Suprapubic skin (tissue), 4 donors: ENCODE results near the gene IL4I1. TPM values are rescaled to one million over a fixed set of nuclear protein-coding genes. Genes with fewer than 3 reads are reported as not detected.

ENCODE experiments used
- DNase-seq, 2 donors: peaks; one replicate each; pipeline ENCODE4 v3.0.0-alpha.2; 2019; ENCODE audit warnings: low spot score in 2 of 2
- H3K27ac ChIP-seq: fragments of 200-600 bp; sonication (generic); one replicate; pipeline ENCODE4 v1.5.1; 2019
- H3K27me3 ChIP-seq: fragments of 200-600 bp; sonication (generic); one replicate; pipeline ENCODE4 v1.5.1; 2019
- H3K36me3 ChIP-seq: fragments of 200-600 bp; sonication (generic); one replicate; pipeline ENCODE4 v1.5.1; 2019
- H3K4me1 ChIP-seq: fragments of 200-600 bp; sonication (generic); one replicate; pipeline ENCODE4 v1.5.1; 2019
- H3K4me3 ChIP-seq: fragments of 200-600 bp; sonication (generic); one replicate; pipeline ENCODE4 v1.5.1; 2019; ENCODE audit warnings: mild to moderate bottlenecking
- H3K9me3 ChIP-seq: fragments of 200-600 bp; sonication (generic); one replicate; pipeline ENCODE4 v1.5.1; 2019
- EP300 ChIP-seq: sonication (generic); formaldehyde crosslinking; IDR thresholded peaks from one replicate; pipeline ENCODE4 v1.6.1; 2017; ENCODE audit warnings: antibody characterized with exemption
- POLR2A ChIP-seq, 2 donors: fragments of 450-650 bp; IDR thresholded peaks; one replicate each; pipeline ENCODE4 v1.6.1; 2017; ENCODE audit warnings: antibody characterized with exemption in 2 of 2, mild to moderate bottlenecking in 2 of 2, moderate library complexity in 2 of 2
- POLR2AphosphoS5 ChIP-seq, 3 donors: sonication (generic); formaldehyde crosslinking; IDR thresholded peaks; one replicate each; pipeline ENCODE4 v1.6.1; 2017; ENCODE audit warnings: antibody characterized with exemption in 3 of 3
- WGBS: methylation state at CpG from one replicate; pipeline ENCODE4 v1.1.5; 2018; 5-methylcytosine and 5-hydroxymethylcytosine counted together
- total RNA-seq, 4 donors: library from RNA; depleted of rRNA; stranded (reverse); fragments of >200 nt; gene quantifications; one replicate each; pipeline ENCODE4 v1.1.0, GENCODE V29; 2016
- TF ChIP-seq, protein P1 (sequence below), 2 donors: fragments of 200-600 bp in 1 of 2; fragments of 450-650 bp in 1 of 2; sonication (generic) in 1 of 2; IDR thresholded peaks; one replicate each; pipeline ENCODE4 v1.5.1; 2016 to 2019; ENCODE audit warnings: antibody characterized with exemption in 2 of 2, mild to moderate bottlenecking in 1 of 2, moderate library complexity in 1 of 2

Gene IL4I1
- total RNA-seq, 4 donors from 2014 or later: 0.89 TPM; not detected in 3

DNA sequence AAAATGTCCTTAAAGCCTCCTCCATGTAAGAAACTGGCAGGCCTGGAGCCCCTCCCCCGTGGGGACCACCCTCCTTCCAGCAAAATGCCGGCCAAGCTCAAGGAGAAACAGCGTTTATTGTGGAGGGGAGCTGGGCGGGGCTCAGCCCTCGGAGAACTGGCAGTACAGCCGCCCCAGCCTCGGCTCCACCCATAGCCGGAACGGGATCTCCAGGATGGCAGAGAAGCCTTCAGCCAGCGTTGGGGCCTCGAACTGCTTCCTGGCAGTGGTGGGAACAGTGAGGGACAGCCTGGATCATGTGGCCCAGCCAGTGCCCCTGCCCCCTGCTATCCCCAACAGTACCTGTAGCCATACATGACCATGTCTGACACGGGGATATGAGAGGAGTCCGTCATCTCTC lies 35.6 kb downstream of the IL4I1 start:
- DNase-seq: peak; percentile 77 to 90
- Histone ChIP-seq H3K4me3 (peak overlapping the region; percentile 28), H3K36me3 (peaks cover 77% of the 10 kb centered on the region), H3K4me1 (peaks cover 28% of the 10 kb centered on the region), H3K27ac (peak overlapping the region; percentile 73), H3K27me3 (no peaks in the 10 kb centered on the region), H3K9me3 (no peaks in the 10 kb centered on the region)
- TF ChIP-seq, protein P1, sequence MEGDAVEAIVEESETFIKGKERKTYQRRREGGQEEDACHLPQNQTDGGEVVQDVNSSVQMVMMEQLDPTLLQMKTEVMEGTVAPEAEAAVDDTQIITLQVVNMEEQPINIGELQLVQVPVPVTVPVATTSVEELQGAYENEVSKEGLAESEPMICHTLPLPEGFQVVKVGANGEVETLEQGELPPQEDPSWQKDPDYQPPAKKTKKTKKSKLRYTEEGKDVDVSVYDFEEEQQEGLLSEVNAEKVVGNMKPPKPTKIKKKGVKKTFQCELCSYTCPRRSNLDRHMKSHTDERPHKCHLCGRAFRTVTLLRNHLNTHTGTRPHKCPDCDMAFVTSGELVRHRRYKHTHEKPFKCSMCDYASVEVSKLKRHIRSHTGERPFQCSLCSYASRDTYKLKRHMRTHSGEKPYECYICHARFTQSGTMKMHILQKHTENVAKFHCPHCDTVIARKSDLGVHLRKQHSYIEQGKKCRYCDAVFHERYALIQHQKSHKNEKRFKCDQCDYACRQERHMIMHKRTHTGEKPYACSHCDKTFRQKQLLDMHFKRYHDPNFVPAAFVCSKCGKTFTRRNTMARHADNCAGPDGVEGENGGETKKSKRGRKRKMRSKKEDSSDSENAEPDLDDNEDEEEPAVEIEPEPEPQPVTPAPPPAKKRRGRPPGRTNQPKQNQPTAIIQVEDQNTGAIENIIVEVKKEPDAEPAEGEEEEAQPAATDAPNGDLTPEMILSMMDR (IDR thresholded peaks at IDR 0.05): no peak
- TF ChIP-seq POLR2AphosphoS5 (IDR thresholded peaks at IDR 0.05): no peak
- TF ChIP-seq POLR2A (IDR thresholded peaks at IDR 0.05): no peak
- TF ChIP-seq EP300: no peak
- whole genome bisulfite sequencing: no CpG with 5 or more reads among the region's 13 CpGs

- peaks cover 82% of the 10 kb centered on the region for H3K36me3 ChIP-seq
- peak in 1 of 2 donors; percentile 63 for DNase-seq
- H3K4me3 ChIP-seq: peak overlapping the region; percentile 28
- peaks cover 22% of the 10 kb centered on the region for H3K4me1 ChIP-seq
- no peaks in the 10 kb centered on the region for H3K27me3 ChIP-seq
- TF ChIP-seq POLR2A (IDR thresholded peaks at IDR 0.05) (no peak), POLR2AphosphoS5 (IDR thresholded peaks at IDR 0.05) (no peak), EP300 (no peak)
- TF ChIP-seq, protein P1 (IDR thresholded peaks at IDR 0.05): no peak
- no peaks in the 10 kb centered on the region for H3K9me3 ChIP-seq
- H3K27ac ChIP-seq: peak overlapping the region; percentile 73
- WGBS: 72% methylated on average over 15 of the region's 17 CpGs
Measured at GRCh38 chr19:49860336-49861102, 36.2 kb downstream of the IL4I1 start.

DNA sequence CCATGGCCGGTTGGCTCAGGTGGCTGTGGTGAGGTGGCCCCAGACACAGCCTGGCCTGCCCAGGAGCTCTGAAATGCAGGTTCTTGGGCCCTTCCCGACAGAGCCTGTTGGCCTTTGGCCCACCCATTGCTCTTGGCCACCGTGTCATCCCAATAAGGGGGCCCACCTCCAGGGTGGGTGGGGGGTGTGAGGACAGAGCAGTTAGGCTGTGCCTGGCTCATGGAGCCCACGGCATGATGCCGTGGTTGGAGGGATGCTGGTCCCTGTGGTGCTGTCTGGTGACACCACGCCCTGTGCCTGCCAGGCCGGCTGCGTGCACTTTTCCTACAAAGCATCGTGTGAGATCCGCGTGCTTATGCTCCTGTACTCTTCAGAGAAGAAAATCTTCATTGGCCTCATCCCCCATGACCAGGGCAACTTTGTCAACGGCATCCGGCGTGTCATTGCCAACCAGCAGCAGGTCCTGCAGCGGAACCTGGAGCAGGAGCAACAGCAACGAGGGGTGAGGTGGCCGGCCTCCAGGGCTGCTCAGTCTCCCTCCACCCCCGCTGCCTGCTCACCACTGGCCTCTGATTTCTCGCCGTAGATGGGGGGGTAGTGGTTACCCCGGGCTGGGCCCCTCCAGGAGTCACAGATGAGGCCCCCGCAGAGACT lies 36.9 kb downstream of the IL4I1 start:
- peaks cover 90% of the 10 kb centered on the region for H3K36me3 ChIP-seq
- H3K27ac ChIP-seq: no peak overlapping the region
- H3K4me1 ChIP-seq: peaks cover 15% of the 10 kb centered on the region
- peak in 1 of 2 donors; percentile 60 for DNase-seq
- TF ChIP-seq POLR2AphosphoS5 (IDR thresholded peaks at IDR 0.05) (no peak), POLR2A (IDR thresholded peaks at IDR 0.05) (no peak), EP300 (no peak)
- TF ChIP-seq, protein P1 (IDR thresholded peaks at IDR 0.05): no peak
- WGBS: 84% methylated on average over 9 of the region's 22 CpGs
- H3K27me3 ChIP-seq: no peaks in the 10 kb centered on the region
- no peak overlapping the region for H3K4me3 ChIP-seq
- no peaks in the 10 kb centered on the region for H3K9me3 ChIP-seq

- WGBS: 88% methylated on average over 16 of the region's 37 CpGs
- TF ChIP-seq, protein P1 (IDR thresholded peaks at IDR 0.05): no peak
- no peak for TF ChIP-seq EP300
- TF ChIP-seq POLR2A (IDR thresholded peaks at IDR 0.05): no peak
- TF ChIP-seq POLR2AphosphoS5 (IDR thresholded peaks at IDR 0.05): no peak
- peaks cover 84% of the 10 kb centered on the region for H3K36me3 ChIP-seq
- H3K9me3 ChIP-seq: no peaks in the 10 kb centered on the region
- peak in 1 of 2 donors; percentile 62 for DNase-seq
- peaks cover 23% of the 10 kb centered on the region for H3K4me1 ChIP-seq
- H3K27ac ChIP-seq: no peak overlapping the region
- H3K4me3 ChIP-seq: no peak overlapping the region
- H3K27me3 ChIP-seq: no peaks in the 10 kb centered on the region
Measured at GRCh38 chr19:49858088-49858985, 38.4 kb downstream of the IL4I1 start.

DNA sequence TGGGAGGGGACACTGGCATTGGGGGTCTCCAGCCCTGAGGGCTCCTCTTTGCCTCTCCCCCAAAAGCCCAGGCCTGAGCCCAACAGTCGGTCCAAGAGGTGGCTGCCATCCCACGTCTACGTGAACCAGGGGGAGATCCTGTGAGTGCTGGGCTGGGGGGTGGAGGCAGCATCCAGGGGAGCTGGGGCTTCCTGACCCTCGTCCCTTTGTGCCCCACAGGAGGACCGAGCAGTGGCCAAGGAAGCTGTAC lies 38.9 kb downstream of the IL4I1 start:
- Histone ChIP-seq H3K9me3 (no peaks in the 10 kb centered on the region), H3K4me1 (peaks cover 29% of the 10 kb centered on the region), H3K27me3 (no peaks in the 10 kb centered on the region), H3K36me3 (peaks cover 79% of the 10 kb centered on the region), H3K27ac (no peak overlapping the region), H3K4me3 (no peak overlapping the region)
- DNase-seq: peak in 1 of 2 donors; percentile 56
- WGBS: 100% methylated on average over 1 of the region's 5 CpGs
- TF ChIP-seq POLR2AphosphoS5 (IDR thresholded peaks at IDR 0.05) (no peak), POLR2A (IDR thresholded peaks at IDR 0.05) (no peak), EP300 (no peak)
- TF ChIP-seq, protein P1 (IDR thresholded peaks at IDR 0.05): no peak
